Glomerular endothelial cell (primary cell): ENCODE data around the gene KLHL30. TPM values are rescaled to one million over a fixed set of nuclear protein-coding genes. Genes with fewer than 3 reads are reported as not detected.

Experiments
- DNase-seq: peaks from one replicate; pipeline ENCODE4 v3.0.0-alpha.2; 2011; ENCODE audit warnings: low read depth, low spot score; ENCODE audit errors: extremely low read depth
- total RNA-seq: library from RNA; depleted of rRNA; stranded (reverse); fragments of >200 nt; gene quantifications from 2 replicates; pipeline ENCODE4 v1.2.3, GENCODE V29; 2015

KLHL30 gene
- total RNA-seq, 1 donor from 2014 or later: 0.12 TPM

DNA sequence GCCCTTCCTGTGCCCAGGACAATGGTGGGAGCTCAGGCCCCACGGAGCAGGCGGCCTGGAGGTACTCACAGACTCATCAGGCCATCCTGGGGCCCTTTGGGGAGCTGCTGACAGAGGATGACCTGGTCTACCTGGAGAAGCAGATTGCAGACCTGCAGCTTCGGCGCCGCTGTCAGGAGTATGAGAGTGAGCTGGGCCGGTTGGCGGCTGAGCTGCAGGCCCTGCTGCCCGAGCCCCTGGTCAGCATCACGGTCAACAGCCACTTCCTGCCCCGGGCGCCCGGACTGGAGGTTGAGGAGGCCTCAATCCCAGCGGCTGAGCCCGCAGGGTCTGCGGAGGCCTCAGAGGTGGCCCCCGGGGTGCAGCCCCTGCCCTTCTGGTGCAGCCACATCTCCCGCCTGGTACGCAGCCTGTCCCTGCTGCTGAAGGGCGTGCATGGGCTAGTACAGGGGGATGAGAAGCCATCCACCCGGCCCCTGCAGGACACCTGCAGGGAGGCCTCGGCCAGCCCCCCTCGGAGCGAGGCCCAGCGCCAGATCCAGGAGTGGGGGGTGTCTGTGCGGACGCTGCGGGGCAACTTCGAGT lies 8.3 kb upstream of the KLHL30 start:
- no peak for DNase-seq

DNA sequence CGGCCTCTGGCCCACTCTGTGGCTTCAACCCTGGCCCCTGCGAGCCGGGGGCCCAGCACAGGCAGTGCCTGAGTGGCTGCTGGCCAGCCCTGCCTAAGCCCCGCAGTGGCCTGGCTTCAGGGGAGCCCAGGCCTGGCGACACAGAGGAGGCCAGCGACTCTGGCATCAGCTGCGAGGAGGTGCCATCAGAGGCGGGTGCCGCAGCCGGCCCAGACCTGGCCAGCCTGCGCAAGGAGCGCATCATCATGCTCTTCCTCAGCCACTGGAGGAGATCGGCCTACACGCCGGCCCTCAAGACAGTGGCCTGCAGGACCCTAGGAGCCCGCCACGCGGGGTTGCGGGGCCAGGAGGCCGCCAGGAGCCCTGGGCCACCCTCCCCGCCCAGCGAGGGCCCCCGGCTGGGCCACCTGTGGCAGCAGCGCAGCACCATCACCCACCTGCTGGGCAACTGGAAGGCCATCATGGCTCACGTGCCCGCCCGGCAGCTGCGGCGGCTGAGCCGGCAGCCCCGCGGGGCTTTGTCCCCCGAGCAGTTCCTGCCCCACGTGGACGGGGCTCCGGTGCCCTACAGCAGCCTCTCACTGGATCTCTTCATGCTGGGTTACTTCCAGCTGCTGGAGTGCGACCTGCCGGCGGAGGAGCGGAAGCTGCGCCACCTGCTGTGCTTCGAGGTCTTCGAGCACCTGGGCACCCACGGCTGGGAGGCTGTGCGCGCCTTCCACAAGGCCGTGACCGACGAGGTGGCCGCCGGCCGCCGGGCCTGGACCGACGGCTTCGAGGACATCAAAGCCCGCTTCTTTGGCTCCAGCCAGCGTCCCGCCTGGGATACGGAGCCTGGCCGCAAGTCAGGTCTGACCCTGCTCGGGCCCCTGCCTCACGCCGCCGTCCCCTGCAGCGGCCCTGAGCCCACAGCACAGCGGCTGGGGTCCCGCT lies 7.5 kb upstream of the KLHL30 start:
- no peak for DNase-seq

DNA sequence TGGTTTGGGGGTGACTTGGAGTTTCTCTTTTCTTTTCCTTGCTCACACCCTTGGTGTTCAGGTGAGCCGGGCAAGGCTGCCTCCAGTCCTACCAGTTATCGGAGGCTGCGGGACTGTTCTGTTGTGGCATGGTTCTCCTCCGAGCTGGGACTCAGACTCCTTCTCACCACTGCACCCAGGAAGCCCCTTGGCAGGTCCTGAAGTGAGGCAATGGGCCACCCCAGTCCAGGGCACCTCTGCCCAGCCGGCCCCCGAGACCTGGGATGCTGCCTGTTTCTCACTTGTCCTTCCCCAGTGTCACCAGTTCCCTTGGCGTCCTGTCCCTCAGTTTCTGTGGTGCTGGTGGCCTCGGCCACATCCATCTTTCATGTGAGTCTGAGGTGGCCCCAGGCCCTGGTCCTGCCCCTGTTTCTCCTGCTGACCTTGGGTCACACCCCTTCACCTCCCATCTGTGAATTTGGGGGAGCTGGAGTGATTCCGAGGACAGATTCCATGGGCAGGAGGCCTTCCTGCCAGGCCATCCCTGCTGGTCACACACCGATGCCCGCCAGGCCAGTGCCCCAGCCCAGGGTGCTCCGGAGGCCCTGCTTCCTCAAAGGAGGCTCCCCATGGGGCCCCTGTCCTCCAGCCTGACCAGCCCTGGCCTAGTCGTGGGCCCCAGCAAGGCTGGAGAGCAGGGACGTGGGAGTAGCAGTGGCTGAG lies 6.6 kb upstream of the KLHL30 start:
- no peak for DNase-seq

DNA sequence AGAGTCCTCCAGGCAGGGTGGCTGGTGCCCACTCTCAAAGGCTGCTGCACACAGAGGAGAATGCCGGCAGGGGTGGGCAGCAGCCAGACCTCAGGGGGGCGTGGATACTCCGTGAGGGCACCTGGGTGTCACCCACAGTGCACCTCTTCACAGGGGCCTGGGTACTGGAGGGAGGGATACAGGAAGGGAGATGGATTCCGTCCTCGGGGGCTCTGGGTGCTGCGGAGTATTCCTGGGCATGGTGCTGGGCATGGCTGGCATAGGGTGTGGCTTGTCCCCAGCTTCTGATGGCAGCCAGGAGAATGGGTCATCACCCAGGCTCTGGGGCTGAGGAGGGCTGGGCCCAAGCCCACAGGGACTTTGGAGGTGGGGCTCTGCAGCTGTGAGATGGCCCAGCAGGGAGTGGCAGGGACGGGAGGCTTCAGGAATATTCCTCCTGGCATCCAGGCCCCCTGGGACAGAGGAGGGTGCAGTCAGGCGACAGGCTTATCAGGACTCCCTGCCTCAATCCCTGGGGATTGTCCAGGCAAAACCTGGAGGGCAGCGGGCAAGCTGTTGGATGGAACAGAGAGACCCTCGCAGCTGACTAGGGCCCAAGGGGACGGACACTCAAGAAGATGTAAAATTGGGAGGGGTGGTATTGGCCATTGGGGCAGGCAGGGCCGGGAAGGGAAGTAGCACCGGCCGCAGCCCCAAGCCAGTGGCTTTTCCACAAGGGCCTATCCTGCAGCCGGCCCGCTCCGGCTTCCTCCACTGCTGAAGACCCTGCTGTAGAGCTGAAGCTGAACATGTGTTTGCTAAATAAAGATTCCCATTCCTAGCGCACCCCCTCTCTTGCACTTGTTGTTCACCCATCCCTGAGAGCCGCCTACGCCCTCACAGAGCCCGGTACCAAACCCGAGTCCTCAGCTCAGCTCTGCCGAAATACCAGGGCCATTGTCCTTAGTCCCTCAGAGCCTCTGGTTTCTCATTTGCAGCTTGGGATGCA lies 5.7 kb upstream of the KLHL30 start:
- no peak for DNase-seq

DNA sequence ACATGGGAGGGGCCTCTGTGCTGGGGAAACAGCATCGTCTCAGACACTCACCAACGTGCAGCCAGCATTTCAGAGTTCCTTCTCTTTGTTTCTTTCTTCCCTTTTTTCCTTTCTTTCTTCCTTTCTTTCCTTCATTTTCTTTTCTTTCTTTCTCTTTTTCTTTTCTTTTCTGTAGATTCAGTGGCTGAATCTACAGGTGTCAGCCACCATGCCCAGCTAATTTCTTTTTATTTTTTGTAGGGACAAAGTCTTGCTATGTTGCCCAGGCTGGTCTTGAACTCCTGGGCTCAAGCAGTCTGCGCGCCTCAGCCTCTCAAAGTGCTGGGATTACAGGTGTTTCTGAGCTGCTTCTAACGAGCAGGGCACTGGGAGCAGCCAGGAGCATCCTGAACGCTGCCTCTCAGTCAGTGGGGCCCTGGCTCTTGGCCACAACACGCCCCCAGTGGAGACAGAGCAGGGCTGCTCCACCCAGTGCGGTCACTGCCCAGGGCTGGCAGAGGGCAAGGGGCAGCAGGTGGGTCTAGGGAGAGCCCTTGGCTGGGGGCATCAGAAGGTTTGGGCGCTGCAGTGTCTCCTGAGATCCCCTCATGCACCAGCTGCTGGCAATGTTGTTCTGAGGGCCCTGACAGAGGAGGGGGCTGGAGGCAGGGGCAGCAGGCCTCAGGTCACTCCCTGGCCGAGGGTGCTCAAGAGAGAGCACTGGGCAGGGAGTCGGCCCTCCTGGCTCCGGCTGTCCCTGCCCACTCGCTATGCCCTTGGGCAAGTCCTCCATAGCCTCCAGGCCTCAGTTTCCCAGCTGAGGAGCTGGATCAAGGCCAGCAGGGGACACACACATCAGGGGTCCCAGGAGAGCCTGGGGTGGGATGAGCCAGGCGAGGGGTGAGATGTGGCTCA lies 4.7 kb upstream of the KLHL30 start:
- DNase-seq: no peak

DNA sequence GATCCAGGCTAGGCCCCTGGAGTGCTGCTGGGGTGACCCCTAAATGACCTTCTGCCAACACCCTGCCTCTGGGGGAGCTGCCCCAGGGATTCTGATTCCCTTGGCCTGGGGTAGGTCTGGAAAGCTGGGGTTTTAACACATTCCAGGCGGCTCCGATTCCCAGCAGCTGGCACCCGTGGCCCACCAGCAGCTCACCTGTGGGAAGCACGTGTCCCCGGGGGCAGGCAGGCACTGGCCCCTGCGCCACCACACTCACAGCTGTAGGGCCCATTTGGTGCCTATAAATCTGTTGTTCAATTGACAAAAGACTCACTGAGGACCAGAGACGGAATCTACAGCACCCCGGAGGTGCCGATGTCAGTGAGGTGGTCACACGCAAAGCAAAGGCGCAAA lies 4.1 kb upstream of the KLHL30 start:
- DNase-seq: no peak

DNA sequence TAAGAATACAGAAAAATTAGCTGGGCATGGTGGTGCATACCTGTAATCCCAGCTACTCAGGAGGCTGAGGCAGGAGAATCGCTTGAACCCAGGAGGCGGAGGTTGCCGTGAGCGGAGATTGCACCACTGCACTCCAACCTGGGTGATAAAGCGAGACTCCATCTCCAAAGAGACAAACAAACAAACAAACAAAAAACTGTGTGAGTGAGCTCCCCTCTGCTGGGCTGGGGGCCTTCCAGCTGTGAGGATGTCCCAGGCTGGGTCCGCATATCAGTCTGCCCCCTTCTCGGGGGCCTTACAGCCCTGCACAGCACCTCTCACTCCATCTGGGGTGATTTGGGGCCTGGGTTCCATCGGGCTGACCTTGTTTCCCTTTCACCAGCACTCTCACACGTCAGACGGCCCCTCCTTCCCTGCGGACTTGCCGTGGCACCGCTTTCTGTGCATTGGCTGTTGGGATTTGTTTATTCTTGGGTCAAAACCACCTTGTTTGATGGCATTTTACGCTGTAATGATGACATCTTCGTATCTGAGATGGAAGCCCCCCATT lies 2.8 kb upstream of the KLHL30 start:
- no peak for DNase-seq

DNA sequence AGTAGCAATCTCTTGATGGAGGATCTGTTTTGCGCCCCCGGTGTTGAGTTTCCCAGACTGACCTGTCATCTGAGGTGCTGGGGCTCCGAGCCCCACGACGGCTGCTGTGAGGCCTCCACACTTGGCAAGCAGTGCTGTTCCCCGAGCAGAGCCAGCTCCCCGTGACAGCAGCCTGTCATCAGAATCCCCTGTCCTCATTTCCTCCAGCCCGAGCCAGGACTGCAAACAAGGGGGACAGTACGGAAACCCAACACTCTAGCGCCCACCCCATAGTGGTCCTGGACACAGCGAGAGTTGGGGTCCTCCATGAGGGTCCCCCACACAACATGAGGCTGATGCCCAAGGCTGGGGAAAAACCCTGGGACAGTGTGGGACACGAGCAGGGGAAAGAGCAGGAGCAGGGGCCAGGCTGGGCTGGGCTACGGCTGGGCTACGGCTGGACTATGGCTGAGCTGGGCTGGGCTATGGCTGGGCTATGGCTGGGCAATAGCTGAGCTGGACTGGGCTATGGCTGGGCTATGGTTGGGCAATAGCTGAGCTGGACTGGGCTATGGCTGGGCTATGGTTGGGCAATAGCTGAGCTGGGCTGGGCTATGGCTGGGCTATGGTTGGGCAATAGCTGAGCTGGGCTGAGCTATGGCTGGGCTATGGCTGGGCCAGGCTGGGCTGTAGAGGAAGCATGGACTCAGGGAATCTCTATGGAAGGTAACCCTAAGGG lies 1.5 kb upstream of the KLHL30 start:
- DNase-seq: no peak

DNA sequence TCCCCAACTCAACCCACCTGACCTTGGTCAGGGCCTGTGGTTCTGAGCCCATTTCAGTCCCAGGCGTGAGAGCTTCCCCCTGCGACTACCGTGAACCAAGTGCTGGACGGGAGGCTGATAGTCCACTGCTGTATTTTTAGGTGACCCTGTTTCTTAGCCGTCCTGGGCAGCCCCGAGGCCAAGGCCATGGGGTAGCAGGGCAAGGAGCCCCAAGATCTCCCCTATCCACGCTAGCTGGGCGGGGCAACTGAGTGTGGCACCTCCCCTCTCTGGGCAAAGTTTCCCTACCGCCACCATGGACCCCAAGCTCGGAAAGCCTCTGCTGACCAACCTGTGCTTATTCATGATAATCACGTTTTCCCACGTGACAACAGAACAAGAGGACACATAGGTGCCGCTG lies 583 bp upstream of the KLHL30 start:
- DNase-seq: no peak

DNA sequence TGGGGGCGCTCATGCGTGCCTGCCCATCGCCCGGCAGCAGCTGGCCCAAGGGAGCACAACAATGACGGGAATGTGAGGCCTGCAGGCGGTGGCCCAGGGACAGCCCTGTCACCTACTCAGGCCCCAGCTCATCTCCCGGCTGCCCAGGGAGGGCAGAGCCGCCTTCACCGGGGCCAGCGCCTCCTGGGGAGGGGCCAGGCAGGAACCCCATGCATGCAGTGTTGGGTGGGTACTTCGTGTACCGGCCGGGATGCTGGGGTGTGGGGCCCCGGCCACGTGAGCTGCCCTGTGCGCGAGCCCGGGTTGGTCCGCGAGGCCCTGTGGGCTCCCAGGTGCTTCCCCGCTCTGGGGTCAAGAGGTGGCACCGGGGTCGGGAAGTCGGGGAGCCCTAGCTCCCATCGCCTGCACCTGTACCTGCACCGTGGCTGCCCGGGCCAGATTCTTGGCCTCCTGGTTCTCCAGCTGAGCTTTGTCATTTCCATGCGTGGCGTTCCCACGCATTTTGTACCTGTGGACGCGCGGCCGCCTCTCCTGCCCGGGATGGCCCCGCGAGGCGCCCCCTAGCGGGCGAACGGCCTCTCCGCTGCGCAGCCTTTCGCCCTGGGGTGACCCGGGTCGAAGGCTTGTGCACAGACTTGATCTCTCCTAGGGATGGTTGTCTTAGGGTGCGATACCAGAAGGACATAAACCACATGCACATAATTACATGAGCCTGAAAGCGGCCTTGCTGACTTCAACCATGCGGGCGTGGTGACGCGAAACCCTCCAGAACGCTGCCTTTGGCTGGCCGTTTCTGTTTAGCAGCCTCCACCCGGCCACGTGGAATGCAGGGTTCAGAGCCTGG lies 950 bp downstream of the KLHL30 start:
- no peak for DNase-seq

DNA sequence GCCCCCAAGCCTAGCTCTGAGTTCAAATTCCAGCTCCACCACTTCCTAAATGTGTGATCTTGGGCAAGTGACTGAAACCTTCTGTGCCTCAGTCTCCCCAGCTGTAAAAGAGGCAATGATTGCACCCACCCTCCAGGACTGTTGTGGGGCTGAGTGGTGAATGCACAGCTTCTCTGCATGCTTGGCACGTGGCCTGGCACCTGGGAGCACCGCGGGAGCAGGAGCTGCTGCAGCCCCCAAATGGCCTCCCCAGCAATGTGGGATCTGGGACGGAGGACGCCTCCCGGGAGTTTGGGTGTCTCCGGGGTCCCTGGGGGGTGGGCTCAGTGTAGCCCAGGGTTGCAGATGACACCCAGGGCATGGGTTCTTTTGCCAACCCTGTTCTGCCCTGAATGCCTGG lies 1.6 kb downstream of the KLHL30 start:
- DNase-seq: no peak

DNA sequence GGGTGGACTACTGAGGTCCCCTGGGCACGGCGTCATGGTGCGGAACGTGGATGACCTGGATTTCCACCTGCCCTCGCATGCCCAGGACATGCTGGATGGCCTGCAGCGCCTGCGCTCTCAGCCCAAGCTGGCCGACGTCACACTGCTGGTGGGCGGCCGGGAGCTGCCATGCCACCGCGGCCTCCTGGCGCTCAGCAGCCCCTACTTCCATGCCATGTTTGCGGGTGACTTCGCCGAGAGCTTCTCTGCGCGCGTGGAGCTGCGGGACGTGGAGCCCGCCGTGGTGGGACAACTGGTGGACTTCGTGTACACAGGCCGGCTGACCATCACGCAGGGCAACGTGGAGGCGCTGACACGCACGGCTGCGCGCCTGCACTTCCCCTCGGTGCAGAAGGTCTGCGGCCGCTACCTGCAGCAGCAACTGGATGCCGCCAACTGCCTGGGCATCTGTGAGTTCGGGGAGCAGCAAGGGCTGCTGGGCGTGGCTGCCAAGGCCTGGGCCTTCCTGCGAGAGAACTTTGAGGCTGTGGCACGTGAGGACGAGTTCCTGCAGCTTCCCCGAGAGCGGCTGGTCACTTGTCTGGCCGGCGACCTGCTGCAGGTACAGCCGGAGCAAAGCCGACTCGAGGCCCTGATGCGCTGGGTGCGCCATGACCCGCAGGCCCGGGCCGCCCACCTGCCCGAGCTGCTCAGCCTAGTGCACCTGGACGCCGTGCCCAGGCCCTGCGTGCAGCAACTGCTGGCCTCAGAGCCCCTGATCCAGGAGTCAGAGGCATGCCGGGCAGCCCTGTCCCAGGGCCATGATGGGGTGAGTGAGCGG lies 2.5 kb downstream of the KLHL30 start:
- no peak for DNase-seq

DNA sequence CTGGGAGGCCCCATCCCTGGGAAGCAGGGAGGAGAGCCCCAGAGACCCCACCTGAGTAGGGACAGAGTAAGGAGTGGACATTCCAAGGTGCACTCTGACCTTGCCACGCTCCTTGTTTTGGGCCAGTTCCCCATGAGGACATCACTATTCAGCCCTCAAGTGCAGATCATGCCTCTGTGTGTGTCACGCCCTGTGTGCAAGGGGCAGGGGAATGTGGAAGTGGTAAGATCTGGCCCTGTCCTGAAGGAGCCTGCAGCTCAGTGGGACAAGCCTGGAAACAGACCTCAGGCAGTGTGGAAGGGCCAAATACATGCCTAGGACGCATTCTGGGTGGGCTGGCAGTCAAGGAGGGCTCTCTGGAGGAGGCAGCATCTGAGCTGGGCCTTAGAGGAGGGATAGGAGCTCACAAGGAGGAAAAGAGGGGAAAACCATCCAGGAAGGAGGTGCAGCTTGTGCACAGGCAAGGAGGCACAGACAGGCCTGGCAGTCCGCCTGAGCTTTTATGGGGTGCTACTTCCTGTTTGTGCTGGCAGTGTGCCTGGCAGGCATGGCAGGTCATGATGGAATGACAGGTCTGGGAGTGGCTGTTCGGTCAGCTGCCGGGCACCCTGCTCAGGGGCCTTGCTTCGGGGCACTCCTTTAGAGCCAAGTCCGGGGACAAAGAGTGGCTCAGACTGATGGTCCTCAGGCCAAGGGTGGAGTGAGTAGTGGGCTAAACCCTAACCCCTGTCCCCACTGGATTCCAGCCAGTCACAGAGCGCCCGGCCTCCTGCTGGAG lies 3.3 kb downstream of the KLHL30 start:
- DNase-seq: no peak

DNA sequence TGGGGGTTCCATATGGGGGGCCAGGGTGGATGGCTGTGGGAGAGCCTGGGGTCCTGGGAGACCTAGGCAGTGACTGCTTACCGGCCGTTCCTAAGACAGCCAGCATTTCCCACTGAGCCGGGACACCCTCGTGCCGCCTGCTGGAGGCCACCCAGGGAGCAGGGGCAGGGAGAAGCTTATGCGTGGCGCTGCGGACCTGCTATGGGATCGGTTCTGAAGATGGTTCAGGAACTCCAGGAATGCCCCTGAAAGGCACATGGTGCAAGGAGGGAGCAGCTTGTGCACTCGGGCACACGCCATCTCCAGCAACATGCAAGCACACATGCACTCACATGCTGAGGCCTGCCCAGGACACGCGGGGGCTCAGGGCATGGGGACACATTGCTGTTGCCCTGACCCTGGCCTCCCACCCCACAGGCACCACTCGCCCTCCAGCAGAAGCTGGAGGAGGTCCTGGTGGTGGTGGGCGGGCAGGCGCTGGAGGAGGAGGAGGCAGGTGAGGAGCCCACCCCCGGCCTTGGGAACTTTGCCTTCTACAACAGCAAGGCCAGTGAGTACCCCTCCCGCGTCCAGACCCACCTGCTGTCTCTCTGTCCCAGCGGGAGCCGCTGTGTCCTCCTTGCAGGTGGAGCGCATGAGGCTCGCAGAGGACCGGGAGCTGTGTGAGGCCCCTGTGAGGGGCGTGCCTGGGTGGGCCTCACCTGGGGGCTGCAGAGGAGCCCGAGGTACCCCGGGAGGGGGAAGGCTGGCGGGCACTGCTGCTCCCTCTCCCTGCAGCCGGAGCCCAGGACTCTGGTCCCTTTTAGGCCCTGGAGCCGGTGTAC lies 4.1 kb downstream of the KLHL30 start:
- DNase-seq: no peak

DNA sequence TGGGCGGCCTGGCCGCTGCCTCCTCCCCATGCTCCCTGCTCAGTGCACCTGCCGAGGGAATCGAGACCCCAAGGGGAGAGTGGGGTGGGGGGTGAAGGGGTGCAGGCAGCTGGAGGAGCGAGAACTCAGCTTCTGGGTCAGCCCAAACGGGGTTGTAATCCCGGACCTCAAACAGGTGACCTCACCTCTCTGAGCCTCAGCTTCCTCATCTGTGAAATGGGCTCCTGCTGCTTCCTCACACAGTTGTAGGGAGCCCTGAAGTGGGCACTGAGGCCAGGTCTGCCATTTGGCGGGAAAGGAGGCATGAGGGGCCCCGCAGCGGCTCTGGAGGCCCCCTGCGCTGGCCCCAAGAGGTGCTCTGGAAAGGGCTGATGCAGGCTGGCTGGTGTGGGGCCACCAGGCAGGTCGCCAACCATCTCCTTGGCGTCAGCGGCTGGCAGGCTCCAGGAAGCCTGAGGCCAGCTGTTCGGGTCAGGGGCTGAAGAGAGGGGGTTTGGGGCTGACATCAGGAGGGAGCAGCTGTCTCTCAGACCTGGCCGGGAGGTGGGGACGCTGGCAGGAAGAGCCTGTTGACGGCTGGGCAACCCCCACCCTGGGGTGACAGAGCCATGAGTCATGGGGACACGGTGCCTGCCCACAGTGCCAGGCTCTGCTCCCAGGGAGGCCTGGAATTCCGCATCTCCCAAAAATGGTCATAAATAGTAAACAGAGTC lies 4.9 kb downstream of the KLHL30 start:
- DNase-seq: no peak
